NCI-H1417 treated with DMSO at 0.1 percent for 48 hours (cell line): ENCODE data around the gene POLA2.

Source experiments
- DNase-seq: peaks from one replicate; lab custom pipeline; 2025; lab: John Stamatoyannopoulos, UW

POLA2 gene

DNA sequence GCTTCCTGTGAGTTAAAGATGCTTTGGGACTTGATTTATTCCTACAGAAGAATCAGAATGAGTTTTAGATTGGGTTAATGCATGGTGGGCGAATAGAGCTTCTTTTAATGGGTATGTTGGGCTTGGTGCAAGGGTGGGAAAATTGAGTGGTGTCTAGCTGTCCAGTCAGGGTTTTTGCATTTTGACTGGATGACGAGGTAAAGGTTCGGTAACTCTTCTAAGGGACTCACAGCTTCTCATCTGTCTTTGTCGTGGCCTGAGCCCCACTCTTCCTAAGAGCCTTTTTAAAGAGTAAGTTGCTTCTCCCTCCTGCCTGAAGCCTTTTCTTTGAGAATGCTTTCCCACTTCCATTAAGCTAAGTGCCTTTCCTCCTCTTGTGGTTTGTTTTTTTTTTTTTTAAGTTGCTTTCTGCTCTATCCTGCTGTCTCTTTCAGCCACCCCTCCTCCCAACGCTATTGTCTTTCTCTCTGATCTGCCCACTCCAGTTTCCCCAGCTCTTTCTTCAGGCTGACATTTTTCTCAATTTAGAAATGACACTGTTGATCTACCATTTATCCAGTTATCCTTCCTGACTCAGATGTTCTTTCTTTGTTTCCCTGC, 73.0 kb downstream of the POLA2 start:
- no peak for DNase-seq

DNA sequence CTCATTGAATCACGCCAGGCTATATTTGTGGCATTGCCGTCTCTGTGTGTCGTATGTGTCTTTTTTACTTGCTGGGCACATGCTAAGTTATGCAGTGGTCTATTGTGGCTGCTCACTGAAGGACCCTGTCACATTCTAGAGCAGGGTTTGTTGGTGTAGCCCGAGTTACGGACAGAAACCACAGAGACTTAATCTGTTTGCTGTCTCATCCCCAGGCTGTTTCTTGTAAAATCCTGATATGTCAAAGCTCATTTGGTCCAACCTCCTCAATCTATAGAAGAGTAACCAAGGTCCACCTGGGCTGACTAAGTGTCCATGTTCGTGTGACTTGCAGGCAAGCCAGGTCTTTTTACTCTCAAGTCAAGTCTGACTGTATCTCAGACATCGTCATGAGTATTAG, 76.9 kb downstream of the POLA2 start:
- no peak for DNase-seq

DNA sequence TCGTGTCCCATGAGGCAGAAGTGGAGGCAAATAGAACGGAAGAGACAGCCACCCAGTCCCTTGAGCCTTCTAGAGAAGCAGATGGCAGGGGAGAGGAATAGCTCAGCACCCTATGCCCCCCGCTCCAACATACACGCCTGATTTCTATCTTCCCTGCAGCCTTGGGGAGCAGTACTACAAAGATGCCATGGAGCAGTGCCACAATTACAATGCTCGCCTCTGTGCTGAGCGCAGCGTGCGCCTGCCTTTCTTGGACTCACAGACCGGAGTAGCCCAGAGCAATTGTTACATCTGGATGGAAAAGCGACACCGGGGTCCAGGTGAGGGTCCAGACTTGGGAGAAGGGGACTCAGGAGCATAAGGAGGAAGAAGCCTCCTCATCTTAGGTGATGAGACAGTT, 78.5 kb downstream of the POLA2 start:
- no peak for DNase-seq

DNA sequence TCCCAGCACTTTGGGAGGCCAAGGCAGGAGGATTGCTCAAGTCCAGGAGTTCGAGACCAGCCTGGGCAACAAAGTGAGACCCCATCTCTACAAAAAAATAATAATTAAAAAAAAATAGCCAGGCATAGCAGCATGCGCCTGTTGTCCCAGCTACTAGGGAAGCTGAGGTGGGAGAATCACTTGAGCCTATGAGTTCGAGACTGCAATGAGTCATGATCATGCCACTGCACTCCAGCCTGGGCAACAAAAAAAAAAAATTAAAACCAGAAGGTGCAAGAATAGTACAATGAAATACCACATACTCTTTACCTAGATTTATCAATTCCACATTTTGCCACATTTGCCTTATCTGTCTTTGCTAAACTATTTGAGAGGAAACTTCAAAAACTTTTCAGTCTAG, 80.1 kb downstream of the POLA2 start:
- DNase-seq = no peak
